Measurements from ENCODE around the gene SPATA12.

The SPATA12 gene

GRCh38 chr3:57064572-57064971, 4.1 kb downstream of the SPATA12 start:
- Histone ChIP-seq H3K27me3 (replicated peaks; ENCODE audit: control insufficient read depth, insufficient read depth, low read length, poor library complexity, severe bottlenecking) (no peaks in the 10 kb centered on the region), H3K9me3 (ENCODE audit: control insufficient read depth, low read length) (no peaks in the 10 kb centered on the region), H3K36me3 (ENCODE audit: control insufficient read depth, insufficient read depth, low read length) (no peaks in the 10 kb centered on the region), H3K4me3 (ENCODE audit: insufficient read depth, low read depth, low read length, poor library complexity, severe bottlenecking) (no peak overlapping the region), H3K27ac (ENCODE audit: insufficient read depth, low read length, poor library complexity, severe bottlenecking) (no peak overlapping the region), H3K4me1 (ENCODE audit: control insufficient read depth, insufficient read depth, low read length, poor library complexity, severe bottlenecking) (no peaks in the 10 kb centered on the region)
- no peak for DNase-seq

GRCh38 chr3:57065588-57065987, 5.1 kb downstream of the SPATA12 start:
- Histone ChIP-seq H3K27me3 (replicated peaks; ENCODE audit: control insufficient read depth, insufficient read depth, low read length, poor library complexity, severe bottlenecking) (no peaks in the 10 kb centered on the region), H3K36me3 (ENCODE audit: control insufficient read depth, insufficient read depth, low read length) (no peaks in the 10 kb centered on the region), H3K4me3 (ENCODE audit: insufficient read depth, low read depth, low read length, poor library complexity, severe bottlenecking) (no peak overlapping the region), H3K9me3 (ENCODE audit: control insufficient read depth, low read length) (no peaks in the 10 kb centered on the region), H3K27ac (ENCODE audit: insufficient read depth, low read length, poor library complexity, severe bottlenecking) (no peak overlapping the region), H3K4me1 (ENCODE audit: control insufficient read depth, insufficient read depth, low read length, poor library complexity, severe bottlenecking) (no peaks in the 10 kb centered on the region)
- no peak for DNase-seq

- Histone ChIP-seq H3K27ac (ENCODE audit: insufficient read depth, low read length, poor library complexity, severe bottlenecking) (no peak overlapping the region), H3K27me3 (replicated peaks; ENCODE audit: control insufficient read depth, insufficient read depth, low read length, poor library complexity, severe bottlenecking) (no peaks in the 10 kb centered on the region), H3K9me3 (ENCODE audit: control insufficient read depth, low read length) (no peaks in the 10 kb centered on the region), H3K4me1 (ENCODE audit: control insufficient read depth, insufficient read depth, low read length, poor library complexity, severe bottlenecking) (no peaks in the 10 kb centered on the region), H3K36me3 (ENCODE audit: control insufficient read depth, insufficient read depth, low read length) (no peaks in the 10 kb centered on the region), H3K4me3 (ENCODE audit: insufficient read depth, low read depth, low read length, poor library complexity, severe bottlenecking) (no peak overlapping the region)
- DNase-seq: no peak
Observed at GRCh38 chr3:57066471-57066870, 6.0 kb downstream of the SPATA12 start.

GRCh38 chr3:57068437-57069089, 8.1 kb downstream of the SPATA12 start:
- no peak overlapping the region for H3K27ac ChIP-seq (ENCODE audit: insufficient read depth, low read length, poor library complexity, severe bottlenecking)
- H3K27me3 ChIP-seq (replicated peaks; ENCODE audit: control insufficient read depth, insufficient read depth, low read length, poor library complexity, severe bottlenecking): no peaks in the 10 kb centered on the region
- no peak for DNase-seq
- H3K36me3 ChIP-seq (ENCODE audit: control insufficient read depth, insufficient read depth, low read length): no peaks in the 10 kb centered on the region
- no peak overlapping the region for H3K4me3 ChIP-seq (ENCODE audit: insufficient read depth, low read depth, low read length, poor library complexity, severe bottlenecking)
- no peaks in the 10 kb centered on the region for H3K9me3 ChIP-seq (ENCODE audit: control insufficient read depth, low read length)
- no peaks in the 10 kb centered on the region for H3K4me1 ChIP-seq (ENCODE audit: control insufficient read depth, insufficient read depth, low read length, poor library complexity, severe bottlenecking)

- no peaks in the 10 kb centered on the region for H3K36me3 ChIP-seq (ENCODE audit: control insufficient read depth, insufficient read depth, low read length)
- no peaks in the 10 kb centered on the region for H3K27me3 ChIP-seq (replicated peaks; ENCODE audit: control insufficient read depth, insufficient read depth, low read length, poor library complexity, severe bottlenecking)
- H3K27ac ChIP-seq (ENCODE audit: insufficient read depth, low read length, poor library complexity, severe bottlenecking): no peak overlapping the region
- no peak overlapping the region for H3K4me3 ChIP-seq (ENCODE audit: insufficient read depth, low read depth, low read length, poor library complexity, severe bottlenecking)
- no peak for DNase-seq
- no peaks in the 10 kb centered on the region for H3K4me1 ChIP-seq (ENCODE audit: control insufficient read depth, insufficient read depth, low read length, poor library complexity, severe bottlenecking)
- no peaks in the 10 kb centered on the region for H3K9me3 ChIP-seq (ENCODE audit: control insufficient read depth, low read length)
Observed at GRCh38 chr3:57069503-57069902, 9.0 kb downstream of the SPATA12 start.

- no peaks in the 10 kb centered on the region for H3K9me3 ChIP-seq (ENCODE audit: control insufficient read depth, low read length)
- peaks cover 12% of the 10 kb centered on the region for H3K27me3 ChIP-seq (replicated peaks; ENCODE audit: control insufficient read depth, insufficient read depth, low read length, poor library complexity, severe bottlenecking)
Observed at GRCh38 chr3:57073628-57074027, 13.2 kb downstream of the SPATA12 start.

GRCh38 chr3:57074135-57074534, 13.7 kb downstream of the SPATA12 start:
- no peak overlapping the region for H3K27ac ChIP-seq (ENCODE audit: insufficient read depth, low read length, poor library complexity, severe bottlenecking)
- peaks cover 16% of the 10 kb centered on the region for H3K27me3 ChIP-seq (replicated peaks; ENCODE audit: control insufficient read depth, insufficient read depth, low read length, poor library complexity, severe bottlenecking)
- no peak for DNase-seq
- no peak overlapping the region for H3K4me3 ChIP-seq (ENCODE audit: insufficient read depth, low read depth, low read length, poor library complexity, severe bottlenecking)
- no peaks in the 10 kb centered on the region for H3K36me3 ChIP-seq (ENCODE audit: control insufficient read depth, insufficient read depth, low read length)
- peaks cover 10% of the 10 kb centered on the region for H3K4me1 ChIP-seq (ENCODE audit: control insufficient read depth, insufficient read depth, low read length, poor library complexity, severe bottlenecking)
- H3K9me3 ChIP-seq (ENCODE audit: control insufficient read depth, low read length): no peaks in the 10 kb centered on the region

More at GRCh38 chr3:57073628-57074027, 13.2 kb downstream of the SPATA12 start:
- peaks cover 6% of the 10 kb centered on the region for H3K4me1 ChIP-seq (ENCODE audit: control insufficient read depth, insufficient read depth, low read length, poor library complexity, severe bottlenecking)
- no peak for DNase-seq
- H3K27ac ChIP-seq (ENCODE audit: insufficient read depth, low read length, poor library complexity, severe bottlenecking): no peak overlapping the region
- H3K4me3 ChIP-seq (ENCODE audit: insufficient read depth, low read depth, low read length, poor library complexity, severe bottlenecking): no peak overlapping the region
- no peaks in the 10 kb centered on the region for H3K36me3 ChIP-seq (ENCODE audit: control insufficient read depth, insufficient read depth, low read length)

- Histone ChIP-seq H3K36me3 (ENCODE audit: control insufficient read depth, insufficient read depth, low read length) (no peaks in the 10 kb centered on the region), H3K27me3 (replicated peaks; ENCODE audit: control insufficient read depth, insufficient read depth, low read length, poor library complexity, severe bottlenecking) (peaks cover 16% of the 10 kb centered on the region), H3K9me3 (ENCODE audit: control insufficient read depth, low read length) (no peaks in the 10 kb centered on the region), H3K4me1 (ENCODE audit: control insufficient read depth, insufficient read depth, low read length, poor library complexity, severe bottlenecking) (peaks cover 10% of the 10 kb centered on the region), H3K27ac (ENCODE audit: insufficient read depth, low read length, poor library complexity, severe bottlenecking) (no peak overlapping the region), H3K4me3 (ENCODE audit: insufficient read depth, low read depth, low read length, poor library complexity, severe bottlenecking) (no peak overlapping the region)
- DNase-seq: no peak
Observed at GRCh38 chr3:57076422-57076951, 16.0 kb downstream of the SPATA12 start.

- no peak overlapping the region for H3K27ac ChIP-seq (ENCODE audit: insufficient read depth, low read length, poor library complexity, severe bottlenecking)
- no peaks in the 10 kb centered on the region for H3K36me3 ChIP-seq (ENCODE audit: control insufficient read depth, insufficient read depth, low read length)
- peak overlapping the region; percentile 75 for H3K4me3 ChIP-seq (ENCODE audit: insufficient read depth, low read depth, low read length, poor library complexity, severe bottlenecking)
- DNase-seq: no peak
- H3K9me3 ChIP-seq (ENCODE audit: control insufficient read depth, low read length): no peaks in the 10 kb centered on the region
- H3K4me1 ChIP-seq (ENCODE audit: control insufficient read depth, insufficient read depth, low read length, poor library complexity, severe bottlenecking): peaks cover 10% of the 10 kb centered on the region
- peaks cover 16% of the 10 kb centered on the region for H3K27me3 ChIP-seq (replicated peaks; ENCODE audit: control insufficient read depth, insufficient read depth, low read length, poor library complexity, severe bottlenecking)
Observed at GRCh38 chr3:57077630-57078343, 17.3 kb downstream of the SPATA12 start.

GRCh38 chr3:57078344-57078634, 17.8 kb downstream of the SPATA12 start:
- Histone ChIP-seq H3K9me3 (ENCODE audit: control insufficient read depth, low read length) (no peaks in the 10 kb centered on the region), H3K4me1 (ENCODE audit: control insufficient read depth, insufficient read depth, low read length, poor library complexity, severe bottlenecking) (peaks cover 10% of the 10 kb centered on the region), H3K27ac (ENCODE audit: insufficient read depth, low read length, poor library complexity, severe bottlenecking) (no peak overlapping the region), H3K27me3 (replicated peaks; ENCODE audit: control insufficient read depth, insufficient read depth, low read length, poor library complexity, severe bottlenecking) (peaks cover 16% of the 10 kb centered on the region), H3K36me3 (ENCODE audit: control insufficient read depth, insufficient read depth, low read length) (no peaks in the 10 kb centered on the region), H3K4me3 (ENCODE audit: insufficient read depth, low read depth, low read length, poor library complexity, severe bottlenecking) (peak overlapping the region; percentile 75)
- DNase-seq: no peak

All from effector memory CD4-positive, alpha-beta T cell (primary cell).